Dermis blood vessel endothelial cell (primary cell): Measurements from ENCODE around the gene FRMD4A. TPM values are rescaled to one million over a fixed set of nuclear protein-coding genes. Genes with fewer than 3 reads are reported as not detected.

Experiments used
- DNase-seq: peaks from one replicate; pipeline ENCODE4 v3.0.0; 2010
- total RNA-seq: library from RNA; depleted of rRNA; stranded (reverse); fragments of >200 nt; gene quantifications from 2 replicates; pipeline ENCODE4 v1.2.3, GENCODE V29; 2014

Gene FRMD4A
- total RNA-seq, 1 donor from 2014 or later, result 42.0 TPM

GRCh38 chr10:14336736-14337135 lies 6.0 kb upstream of the FRMD4A start:
- DNase-seq, result no peak

GRCh38 chr10:14334771-14335170 lies 4.0 kb upstream of the FRMD4A start:
- no peak for DNase-seq

GRCh38 chr10:14333606-14334005 lies 2.9 kb upstream of the FRMD4A start:
- DNase-seq, result no peak

GRCh38 chr10:14332903-14333302 lies 2.2 kb upstream of the FRMD4A start:
- DNase-seq, result no peak

GRCh38 chr10:14329746-14330173 lies 964 bp downstream of the FRMD4A start:
- no peak for DNase-seq

- no peak for DNase-seq
These were observed 1.6 kb downstream of the FRMD4A start for GRCh38 chr10:14328881-14329672.

- DNase-seq, result peak; percentile 49
These were observed 3.2 kb downstream of the FRMD4A start for GRCh38 chr10:14327527-14327926.

GRCh38 chr10:14326581-14326980 lies 4.1 kb downstream of the FRMD4A start:
- no peak for DNase-seq

GRCh38 chr10:14325325-14325955 lies 5.3 kb downstream of the FRMD4A start:
- peak; percentile 50 for DNase-seq

- DNase-seq, result no peak
These were observed 8.1 kb downstream of the FRMD4A start for GRCh38 chr10:14322526-14323188.

- no peak for DNase-seq
These were observed 12.7 kb downstream of the FRMD4A start for GRCh38 chr10:14318007-14318406.

GRCh38 chr10:14312014-14312413 lies 18.7 kb downstream of the FRMD4A start:
- no peak for DNase-seq

GRCh38 chr10:14311206-14311957 lies 19.3 kb downstream of the FRMD4A start:
- DNase-seq, result no peak

GRCh38 chr10:14309593-14309992 lies 21.1 kb downstream of the FRMD4A start:
- no peak for DNase-seq

GRCh38 chr10:14306190-14306589 lies 24.5 kb downstream of the FRMD4A start:
- no peak for DNase-seq

- DNase-seq, result no peak
These were observed 26.7 kb downstream of the FRMD4A start for GRCh38 chr10:14304046-14304445.

- DNase-seq, result peak; percentile 36
These were observed 28.7 kb downstream of the FRMD4A start for GRCh38 chr10:14302035-14302434.

GRCh38 chr10:14299556-14299955 lies 31.2 kb downstream of the FRMD4A start:
- no peak for DNase-seq

GRCh38 chr10:14296065-14296709 lies 34.5 kb downstream of the FRMD4A start:
- peak; percentile 1 for DNase-seq

GRCh38 chr10:14294347-14295059 lies 36.2 kb downstream of the FRMD4A start:
- no peak for DNase-seq

GRCh38 chr10:14293526-14293925 lies 37.2 kb downstream of the FRMD4A start:
- no peak for DNase-seq

- DNase-seq, result no peak
These were observed 39.4 kb downstream of the FRMD4A start for GRCh38 chr10:14291296-14291695.
